ENCODE measurements around the gene SEMA6B. TPM values are rescaled to one million over a fixed set of nuclear protein-coding genes. Genes with fewer than 3 reads are reported as not detected.

The SEMA6B gene
- total and polyA plus RNA-seq, 9 donors, result 15.6 to 63.2 (median 50.8) TPM

DNA sequence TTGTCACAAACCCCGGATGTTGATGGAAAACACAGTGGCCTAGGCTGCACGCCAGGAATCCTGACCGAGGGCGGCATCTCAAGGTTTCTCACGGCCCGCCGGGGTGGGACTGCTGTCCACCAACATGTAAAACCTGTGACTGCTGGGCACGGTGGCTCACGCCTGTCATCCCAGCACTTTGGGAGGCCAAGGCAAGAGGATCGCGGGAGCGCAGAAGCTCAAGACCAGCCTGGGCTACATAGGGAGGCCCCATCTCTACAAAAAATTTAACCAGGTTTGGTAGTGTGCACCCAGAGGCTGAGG, 52.4 kb downstream of the SEMA6B start:
- Histone ChIP-seq H3K9me3 (replicated peaks; ENCODE audit: control insufficient read depth, low read depth, low read length) (no peaks in the 10 kb centered on the region), H3K4me1 (ENCODE audit: control insufficient read depth, insufficient read depth, low read length) (peaks cover 27% of the 10 kb centered on the region), H3K27ac (ENCODE audit: low read length) (no peak overlapping the region), H3K4me3 (ENCODE audit: low read length) (no peak overlapping the region), H3K36me3 (ENCODE audit: control insufficient read depth, insufficient read depth, low read length) (peaks cover 48% of the 10 kb centered on the region), H3K27me3 (ENCODE audit: control insufficient read depth, insufficient read depth, low read length) (no peaks in the 10 kb centered on the region)
- no peak for DNase-seq
- 72% methylated on average over 11 of the region's 12 CpGs for WGBS (ENCODE audit: insufficient coverage)

DNA sequence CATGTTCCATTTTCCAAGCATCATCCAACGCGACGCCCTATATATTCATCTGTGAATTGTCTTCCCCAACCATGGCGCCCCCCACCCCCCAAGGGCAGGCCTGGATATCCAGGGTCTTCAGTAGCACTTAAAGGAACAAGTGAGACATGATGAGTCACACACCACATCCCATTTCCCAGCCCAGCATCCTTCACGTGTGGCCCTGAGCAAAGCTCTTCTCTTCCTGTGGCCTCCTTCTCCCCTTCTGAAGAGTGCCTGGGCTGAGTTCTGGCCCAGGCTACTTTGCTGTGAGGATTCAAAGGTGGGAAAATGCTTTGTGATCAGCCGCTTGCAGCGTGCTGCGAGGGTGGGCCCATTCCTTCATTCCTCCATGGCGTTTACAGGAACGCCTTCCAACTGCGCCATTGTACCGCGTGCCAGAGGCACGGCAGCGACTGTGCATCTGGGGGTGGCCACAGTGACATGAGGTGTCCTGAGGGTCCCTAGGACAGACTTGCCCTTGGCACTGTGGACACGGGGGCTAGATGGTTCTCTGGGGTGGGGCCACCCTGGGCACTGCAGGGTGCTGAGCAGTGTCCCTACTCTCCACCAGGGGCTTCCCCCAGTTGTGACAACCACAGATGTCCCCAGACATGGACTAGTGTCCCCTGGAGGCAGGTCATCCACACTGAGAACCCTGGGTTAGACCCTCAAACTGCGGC, 52.9 kb downstream of the SEMA6B start:
- Histone ChIP-seq H3K4me3 (ENCODE audit: low read length) (no peak overlapping the region), H3K9me3 (replicated peaks; ENCODE audit: control insufficient read depth, low read depth, low read length) (no peaks in the 10 kb centered on the region), H3K4me1 (ENCODE audit: control insufficient read depth, insufficient read depth, low read length) (peaks cover 27% of the 10 kb centered on the region), H3K27ac (ENCODE audit: low read length) (no peak overlapping the region), H3K27me3 (ENCODE audit: control insufficient read depth, insufficient read depth, low read length) (no peaks in the 10 kb centered on the region), H3K36me3 (ENCODE audit: control insufficient read depth, insufficient read depth, low read length) (peaks cover 54% of the 10 kb centered on the region)
- DNase-seq, result no peak
- WGBS (ENCODE audit: insufficient coverage), result 78% methylated on average over 14 of the region's 17 CpGs

DNA sequence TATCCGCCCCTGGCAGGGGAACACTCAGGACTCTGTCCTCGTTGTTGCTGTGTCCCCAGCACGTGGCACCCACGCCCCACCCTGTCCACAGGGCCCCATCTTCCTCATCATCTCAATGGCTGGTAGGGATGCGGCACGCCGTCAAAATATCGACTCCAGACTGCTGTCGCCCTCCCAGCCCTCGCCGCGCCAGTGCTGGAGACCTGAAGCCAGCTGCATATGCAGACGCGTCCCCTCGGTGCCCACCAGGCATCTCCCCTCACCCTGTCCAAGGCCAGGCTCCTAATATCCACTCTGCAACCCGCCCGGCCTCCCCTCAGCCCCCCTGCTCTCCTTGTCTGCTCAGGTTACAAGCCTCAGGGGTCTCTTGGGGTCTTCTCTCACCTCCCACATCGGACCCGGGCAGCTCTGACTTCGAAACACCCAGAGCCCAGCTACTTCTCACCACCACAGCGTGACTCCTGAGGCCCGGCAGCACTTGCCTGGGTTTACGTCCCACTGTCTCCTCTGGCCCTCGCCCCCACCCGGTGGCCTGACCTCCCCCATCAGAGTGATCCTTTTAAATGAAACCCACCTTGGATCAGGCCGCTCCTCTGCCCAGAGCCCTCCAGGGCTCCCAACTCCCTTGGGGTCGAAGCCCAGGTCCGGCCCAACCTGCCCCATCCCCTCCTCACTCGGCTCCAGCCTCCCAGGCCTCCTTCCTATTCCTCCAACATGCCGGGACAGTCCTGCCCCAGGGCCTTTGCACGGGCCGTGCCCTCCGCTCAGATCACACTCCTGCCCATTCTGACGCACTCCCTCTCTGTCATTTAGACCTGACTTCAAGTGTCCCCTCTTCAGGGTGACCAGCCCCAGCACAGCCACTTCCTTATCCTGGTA, 53.7 kb downstream of the SEMA6B start:
- no peaks in the 10 kb centered on the region for H3K27me3 ChIP-seq (ENCODE audit: control insufficient read depth, insufficient read depth, low read length)
- WGBS (ENCODE audit: insufficient coverage), result 86% methylated on average over 34 of the region's 34 CpGs
- peaks cover 27% of the 10 kb centered on the region for H3K4me1 ChIP-seq (ENCODE audit: control insufficient read depth, insufficient read depth, low read length)
- no peak overlapping the region for H3K27ac ChIP-seq (ENCODE audit: low read length)
- H3K9me3 ChIP-seq (replicated peaks; ENCODE audit: control insufficient read depth, low read depth, low read length), result no peaks in the 10 kb centered on the region
- peaks cover 61% of the 10 kb centered on the region for H3K36me3 ChIP-seq (ENCODE audit: control insufficient read depth, insufficient read depth, low read length)
- no peak for DNase-seq
- no peak overlapping the region for H3K4me3 ChIP-seq (ENCODE audit: low read length)

DNA sequence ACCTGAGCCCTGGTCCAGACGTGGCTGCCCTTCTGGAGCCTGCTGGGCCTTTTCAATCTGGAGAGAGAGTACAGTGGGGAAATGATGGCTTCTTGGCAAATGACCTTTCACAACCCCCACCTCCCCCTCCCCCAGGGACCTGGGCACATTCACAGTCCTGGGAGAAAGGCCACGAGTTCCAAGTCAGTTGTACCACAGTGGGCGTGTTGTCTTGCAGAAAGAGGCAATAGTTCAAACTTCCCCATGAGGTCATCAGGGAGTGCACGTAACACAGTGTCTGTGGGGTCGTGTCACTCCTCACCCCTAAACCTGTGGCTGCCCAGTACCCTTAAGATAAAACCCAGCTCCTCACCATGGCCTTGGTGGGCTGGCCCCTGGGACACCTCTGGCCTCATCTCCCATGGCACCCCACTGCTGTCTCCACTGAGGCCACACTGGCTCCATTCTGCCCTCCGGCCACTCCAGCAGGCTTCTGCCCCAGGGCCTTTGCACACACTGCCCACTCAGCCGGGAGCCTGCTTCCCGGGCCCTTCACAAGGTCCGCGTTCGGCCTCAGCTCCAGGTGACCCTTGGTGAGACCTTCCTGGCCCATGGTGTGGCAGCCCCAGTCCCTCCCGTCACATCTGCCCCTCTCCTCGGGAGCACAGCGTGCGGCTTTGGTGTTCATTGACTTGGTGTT, 54.5 kb downstream of the SEMA6B start:
- H3K27me3 ChIP-seq (ENCODE audit: control insufficient read depth, insufficient read depth, low read length), result no peaks in the 10 kb centered on the region
- no peaks in the 10 kb centered on the region for H3K9me3 ChIP-seq (replicated peaks; ENCODE audit: control insufficient read depth, low read depth, low read length)
- 79% methylated on average over 14 of the region's 15 CpGs for WGBS (ENCODE audit: insufficient coverage)
- no peak for DNase-seq
- no peak overlapping the region for H3K4me3 ChIP-seq (ENCODE audit: low read length)
- H3K27ac ChIP-seq (ENCODE audit: low read length), result peak overlapping the region; percentile 75
- H3K36me3 ChIP-seq (ENCODE audit: control insufficient read depth, insufficient read depth, low read length), result peaks cover 61% of the 10 kb centered on the region
- H3K4me1 ChIP-seq (ENCODE audit: control insufficient read depth, insufficient read depth, low read length), result peaks cover 27% of the 10 kb centered on the region

DNA sequence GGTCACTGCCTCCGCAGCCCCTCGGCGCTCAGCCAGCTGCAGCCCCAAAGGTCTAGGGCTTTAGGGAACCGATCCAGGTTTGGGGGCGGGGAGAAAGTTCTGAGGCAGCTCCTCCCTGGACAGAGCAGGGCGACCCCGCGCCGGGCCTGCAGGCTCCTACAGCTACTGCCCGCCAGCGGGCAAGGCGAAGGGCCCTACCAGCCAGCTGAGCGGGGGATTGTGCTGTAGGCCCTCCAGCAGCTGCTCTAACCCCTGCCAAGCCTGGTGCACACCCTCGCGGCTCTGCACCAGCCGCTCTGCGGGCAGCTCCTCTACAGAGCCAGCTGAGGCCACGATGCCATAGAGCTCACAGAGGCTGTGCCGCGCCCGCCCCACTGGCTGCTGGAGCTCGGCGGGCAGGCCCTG, 55.2 kb downstream of the SEMA6B start:
- peak; percentile 83 for DNase-seq
- 84% methylated on average over 22 of the region's 23 CpGs for WGBS (ENCODE audit: insufficient coverage)
- Histone ChIP-seq H3K4me3 (ENCODE audit: low read length) (no peak overlapping the region), H3K36me3 (ENCODE audit: control insufficient read depth, insufficient read depth, low read length) (peaks cover 67% of the 10 kb centered on the region), H3K27ac (ENCODE audit: low read length) (peak overlapping the region; percentile 75), H3K9me3 (replicated peaks; ENCODE audit: control insufficient read depth, low read depth, low read length) (no peaks in the 10 kb centered on the region), H3K27me3 (ENCODE audit: control insufficient read depth, insufficient read depth, low read length) (no peaks in the 10 kb centered on the region), H3K4me1 (ENCODE audit: control insufficient read depth, insufficient read depth, low read length) (peaks cover 27% of the 10 kb centered on the region)

DNA sequence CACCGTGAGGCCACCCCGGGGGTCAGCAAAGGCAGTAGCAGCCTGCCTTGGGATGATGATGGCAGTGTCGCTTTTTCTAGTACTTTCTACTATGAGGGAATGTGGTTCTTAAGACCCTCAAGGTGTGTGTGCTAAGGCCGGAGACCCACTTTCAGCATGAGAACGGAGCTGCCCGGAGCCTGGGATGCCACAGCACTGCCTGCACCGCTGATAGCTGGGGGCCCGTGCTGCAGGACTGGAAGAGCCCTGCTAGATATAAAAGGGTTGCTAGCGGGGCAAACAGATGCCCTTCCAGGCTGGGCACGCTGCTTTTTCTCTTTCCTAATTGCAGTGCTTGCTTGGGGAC, 55.7 kb downstream of the SEMA6B start:
- WGBS (ENCODE audit: insufficient coverage), result 75% methylated on average over 9 of the region's 10 CpGs
- Histone ChIP-seq H3K4me1 (ENCODE audit: control insufficient read depth, insufficient read depth, low read length) (peaks cover 27% of the 10 kb centered on the region), H3K9me3 (replicated peaks; ENCODE audit: control insufficient read depth, low read depth, low read length) (no peaks in the 10 kb centered on the region), H3K27ac (ENCODE audit: low read length) (peak overlapping the region; percentile 48), H3K27me3 (ENCODE audit: control insufficient read depth, insufficient read depth, low read length) (no peaks in the 10 kb centered on the region), H3K4me3 (ENCODE audit: low read length) (no peak overlapping the region), H3K36me3 (ENCODE audit: control insufficient read depth, insufficient read depth, low read length) (peaks cover 69% of the 10 kb centered on the region)
- no peak for DNase-seq

DNA sequence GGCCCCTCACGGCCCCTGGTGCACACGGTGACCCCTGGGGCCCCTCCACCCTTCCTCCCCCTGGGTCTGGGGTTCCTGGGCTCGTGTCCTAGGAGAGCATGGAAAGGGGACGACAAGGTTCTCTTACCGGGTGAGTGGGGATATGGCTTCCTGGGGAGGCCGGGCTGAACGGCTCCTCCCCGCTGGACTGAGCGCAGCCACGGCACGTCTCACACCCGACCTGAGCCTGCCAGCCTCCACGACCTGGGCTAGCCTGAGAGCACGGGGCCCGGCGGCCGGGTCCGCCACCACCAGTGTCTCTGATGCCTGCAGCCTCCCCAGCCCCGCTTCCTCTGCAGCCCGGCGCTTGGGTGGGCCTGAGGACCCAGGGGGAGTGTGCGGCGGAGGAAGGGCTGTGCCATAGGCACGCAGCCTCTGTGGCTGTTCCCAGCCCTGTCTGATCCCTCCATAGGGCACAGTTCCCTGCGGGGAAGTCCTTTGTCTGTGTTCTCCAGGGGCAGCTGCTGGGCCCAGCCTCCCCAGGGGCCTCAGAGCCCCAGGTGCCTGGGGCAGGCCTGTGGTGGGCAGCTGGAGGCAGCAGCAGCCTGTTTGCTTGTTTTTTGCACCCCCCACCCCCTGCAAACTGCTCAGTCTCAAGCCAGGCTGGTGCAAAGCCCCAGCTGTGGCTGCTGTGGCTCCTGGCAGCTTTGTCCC, 56.2 kb downstream of the SEMA6B start:
- H3K27ac ChIP-seq (ENCODE audit: low read length), result peak overlapping the region; percentile 48
- WGBS (ENCODE audit: insufficient coverage), result 80% methylated on average over 23 of the region's 25 CpGs
- peaks cover 75% of the 10 kb centered on the region for H3K36me3 ChIP-seq (ENCODE audit: control insufficient read depth, insufficient read depth, low read length)
- no peaks in the 10 kb centered on the region for H3K9me3 ChIP-seq (replicated peaks; ENCODE audit: control insufficient read depth, low read depth, low read length)
- H3K4me1 ChIP-seq (ENCODE audit: control insufficient read depth, insufficient read depth, low read length), result peaks cover 27% of the 10 kb centered on the region
- no peak overlapping the region for H3K4me3 ChIP-seq (ENCODE audit: low read length)
- H3K27me3 ChIP-seq (ENCODE audit: control insufficient read depth, insufficient read depth, low read length), result no peaks in the 10 kb centered on the region
- no peak for DNase-seq

DNA sequence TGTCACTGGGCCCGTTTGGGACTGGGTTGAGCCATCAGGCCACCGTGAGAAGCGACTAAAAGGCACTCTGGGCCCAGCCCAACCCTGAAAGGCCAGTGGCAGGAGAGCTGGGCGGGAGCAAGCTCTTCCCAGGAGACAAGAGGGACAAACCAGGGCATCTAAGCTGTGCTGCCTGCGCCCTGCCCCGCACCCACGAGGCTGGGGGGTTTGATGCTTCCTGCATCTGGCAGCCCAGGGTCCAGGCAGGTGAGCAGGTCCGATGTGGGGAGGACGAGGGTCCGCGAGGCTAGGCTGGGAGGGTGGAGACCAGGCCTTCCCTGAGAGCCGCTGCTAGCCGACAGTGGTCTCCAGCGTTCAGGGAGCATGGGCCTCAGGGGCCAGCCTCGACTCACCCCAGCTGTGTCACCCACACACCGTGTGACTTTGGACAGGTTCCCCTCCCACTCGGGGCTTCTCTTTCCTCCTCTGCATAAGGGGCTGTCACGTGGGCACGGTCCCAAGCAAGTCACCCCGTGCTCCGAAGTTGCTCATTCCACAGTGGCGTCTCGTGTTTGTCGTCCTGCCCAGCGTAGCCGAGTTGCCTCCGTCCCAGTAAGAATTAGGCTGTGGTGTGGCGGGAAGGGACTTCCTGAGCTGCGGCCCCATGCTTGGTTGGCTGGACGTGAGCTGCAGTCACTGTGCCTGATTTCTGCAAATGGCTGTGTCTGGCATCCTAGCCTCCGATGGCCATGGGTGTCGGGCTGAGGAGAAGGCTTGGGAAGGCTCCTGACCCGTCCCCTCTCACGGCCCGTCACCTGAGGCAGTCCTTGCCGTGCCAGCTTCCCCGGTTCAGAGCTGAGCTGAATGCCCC, 57.0 kb downstream of the SEMA6B start:
- Histone ChIP-seq H3K4me3 (ENCODE audit: low read length) (no peak overlapping the region), H3K4me1 (ENCODE audit: control insufficient read depth, insufficient read depth, low read length) (peaks cover 27% of the 10 kb centered on the region), H3K36me3 (ENCODE audit: control insufficient read depth, insufficient read depth, low read length) (peaks cover 79% of the 10 kb centered on the region), H3K27ac (ENCODE audit: low read length) (no peak overlapping the region), H3K27me3 (ENCODE audit: control insufficient read depth, insufficient read depth, low read length) (no peaks in the 10 kb centered on the region), H3K9me3 (replicated peaks; ENCODE audit: control insufficient read depth, low read depth, low read length) (no peaks in the 10 kb centered on the region)
- 75% methylated on average over 32 of the region's 37 CpGs for WGBS (ENCODE audit: insufficient coverage)
- no peak for DNase-seq

DNA sequence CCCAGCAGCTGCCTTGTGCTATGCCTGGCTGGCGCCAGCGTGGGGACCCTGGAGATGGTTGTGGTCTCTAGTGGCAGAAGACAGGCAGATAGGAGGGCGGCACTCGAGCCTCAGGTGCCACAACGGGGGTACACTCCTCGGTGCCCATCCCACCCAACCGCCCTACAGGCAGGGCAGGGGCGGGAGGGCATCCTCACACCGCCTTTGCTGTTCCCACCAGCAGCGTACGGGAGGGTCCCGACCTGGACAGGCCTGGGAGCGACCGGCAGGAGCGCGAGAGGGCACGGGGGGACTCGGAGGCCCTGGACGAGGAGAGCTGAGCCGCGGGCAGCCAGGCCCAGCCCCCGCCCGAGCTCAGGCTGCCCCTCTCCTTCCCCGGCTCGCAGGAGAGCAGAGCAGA, 57.8 kb downstream of the SEMA6B start:
- Histone ChIP-seq H3K4me3 (ENCODE audit: low read length) (no peak overlapping the region), H3K36me3 (ENCODE audit: control insufficient read depth, insufficient read depth, low read length) (peaks cover 78% of the 10 kb centered on the region), H3K9me3 (replicated peaks; ENCODE audit: control insufficient read depth, low read depth, low read length) (no peaks in the 10 kb centered on the region), H3K27me3 (ENCODE audit: control insufficient read depth, insufficient read depth, low read length) (no peaks in the 10 kb centered on the region), H3K4me1 (ENCODE audit: control insufficient read depth, insufficient read depth, low read length) (peaks cover 27% of the 10 kb centered on the region), H3K27ac (ENCODE audit: low read length) (no peak overlapping the region)
- 90% methylated on average over 19 of the region's 25 CpGs for WGBS (ENCODE audit: insufficient coverage)
- DNase-seq, result no peak
